HG02610 (cell line): ENCODE results near the gene CENPP.

Experiments used
- ATAC-seq: cut with Tn5 transposase; IDR thresholded peaks from one replicate; pipeline ENCODE4 v1.9.1; 2021; ENCODE audit warnings: mild to moderate bottlenecking, moderate library complexity; ENCODE audit not compliant: unreplicated experiment

The CENPP gene

DNA sequence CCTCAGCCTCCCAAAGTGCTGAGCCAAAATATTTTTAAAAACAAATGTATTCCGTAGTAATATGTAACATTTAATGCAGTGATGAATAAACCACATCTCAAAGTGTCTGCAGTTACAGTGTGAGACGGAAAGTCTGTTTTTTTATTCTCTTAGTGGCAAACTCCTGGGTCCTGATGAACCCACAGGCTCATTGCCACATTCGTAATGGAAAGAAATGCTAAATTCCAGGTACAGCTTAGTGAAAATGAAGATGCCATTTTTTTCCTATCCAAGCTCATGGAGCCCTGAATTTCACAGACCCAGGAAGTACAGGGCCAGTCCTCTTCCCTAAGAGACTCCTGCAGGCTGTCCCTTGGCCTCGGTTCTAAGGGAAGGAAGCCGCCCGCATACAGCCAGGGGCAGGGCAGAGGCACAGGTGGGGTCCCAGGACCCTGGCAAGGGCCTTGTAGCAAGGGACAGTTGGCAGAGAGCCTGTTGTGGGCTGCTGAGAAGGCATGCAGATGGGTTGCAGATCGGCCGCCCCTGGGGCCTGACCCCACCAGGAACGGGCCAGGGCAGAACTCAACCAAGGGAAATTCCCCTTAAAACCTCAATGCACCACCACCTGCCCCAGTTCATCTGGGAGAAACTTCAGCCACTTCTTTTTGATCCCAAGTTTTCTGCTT, 308.0 kb downstream of the CENPP start:
- ATAC-seq: no peak

DNA sequence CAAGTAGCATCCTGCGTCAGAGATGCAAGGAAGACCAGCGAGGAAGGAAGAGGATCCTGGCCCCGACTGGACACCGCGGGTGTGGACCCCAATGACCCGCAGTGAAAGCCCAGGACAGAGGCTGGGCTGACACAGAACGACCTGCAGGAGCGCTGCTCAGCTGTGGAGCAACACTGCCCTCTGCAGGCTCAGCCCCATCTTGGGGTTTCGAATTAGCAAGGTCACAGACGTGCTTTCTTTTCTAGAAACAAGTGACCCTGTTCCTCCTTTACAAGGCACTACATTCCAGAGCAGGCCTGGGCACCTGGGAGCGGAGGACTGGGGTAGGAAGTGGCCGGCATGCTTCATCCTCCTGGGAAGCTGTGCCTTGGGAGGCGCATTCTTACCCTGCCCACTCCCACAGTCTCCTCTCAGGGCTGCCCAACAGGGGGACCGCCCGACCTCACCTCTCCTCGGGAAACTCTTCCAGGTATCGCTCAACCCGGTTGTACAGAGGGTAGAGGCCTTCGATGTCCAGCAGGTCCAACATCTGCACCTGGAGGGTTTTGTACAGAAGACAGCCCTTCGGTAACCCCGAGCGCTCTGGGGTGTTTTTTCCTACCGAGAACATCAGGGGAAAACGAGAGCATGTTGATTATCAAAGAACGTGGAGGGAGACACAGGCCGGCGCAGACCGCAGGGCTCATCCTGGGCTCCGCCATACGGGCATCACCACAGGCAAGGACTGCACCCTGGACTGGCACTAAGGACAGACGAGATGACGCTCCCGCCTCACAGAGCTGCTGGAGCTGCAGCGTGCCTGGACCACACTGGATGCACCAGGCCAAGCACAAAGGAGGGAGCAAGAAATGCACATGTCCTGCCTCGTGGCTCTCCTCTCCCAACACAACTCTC, 309.2 kb downstream of the CENPP start:
- no peak for ATAC-seq

GRCh38 chr9:92635760-92636159, 310.0 kb downstream of the CENPP start:
- no peak for ATAC-seq

- no peak for ATAC-seq
Observed at GRCh38 chr9:92636627-92637026, 310.9 kb downstream of the CENPP start.

- ATAC-seq: no peak
Observed at GRCh38 chr9:92637326-92637725, 311.6 kb downstream of the CENPP start.

DNA sequence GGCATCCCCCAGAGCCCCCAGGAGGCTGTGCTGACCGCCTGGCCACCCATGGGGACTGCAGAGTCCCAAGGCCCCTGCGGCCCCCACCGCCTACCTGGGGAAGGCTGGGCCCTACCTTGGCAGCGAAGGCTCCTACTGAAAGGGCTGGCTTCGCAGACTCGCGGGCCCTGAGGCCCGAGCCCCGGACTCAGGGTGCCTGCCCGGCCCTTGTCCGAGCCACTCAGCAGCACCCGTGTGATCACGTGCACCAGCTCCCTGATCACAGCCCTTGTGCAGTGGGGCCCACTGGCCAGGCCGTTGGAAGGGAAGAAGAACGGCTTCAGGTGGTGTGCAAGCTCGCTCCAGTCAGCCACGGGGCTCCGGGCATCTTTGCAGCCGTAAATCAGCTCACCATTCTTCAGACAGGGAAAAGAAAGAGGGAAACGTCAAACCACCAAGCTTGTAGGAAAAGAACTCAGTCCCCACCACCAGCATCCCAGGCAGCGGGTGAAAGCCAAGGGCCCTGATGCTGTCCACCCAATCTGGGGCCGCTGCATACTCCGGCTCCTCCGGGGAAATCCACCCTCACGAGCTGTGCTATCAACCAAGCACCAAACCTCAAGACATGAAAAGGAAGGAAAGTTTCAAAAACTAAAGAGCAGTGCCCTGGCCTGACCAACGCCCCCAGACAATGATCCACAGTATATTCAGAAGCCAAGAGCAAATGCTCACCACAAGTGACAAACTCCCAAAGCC, 312.3 kb downstream of the CENPP start:
- ATAC-seq: no peak

DNA sequence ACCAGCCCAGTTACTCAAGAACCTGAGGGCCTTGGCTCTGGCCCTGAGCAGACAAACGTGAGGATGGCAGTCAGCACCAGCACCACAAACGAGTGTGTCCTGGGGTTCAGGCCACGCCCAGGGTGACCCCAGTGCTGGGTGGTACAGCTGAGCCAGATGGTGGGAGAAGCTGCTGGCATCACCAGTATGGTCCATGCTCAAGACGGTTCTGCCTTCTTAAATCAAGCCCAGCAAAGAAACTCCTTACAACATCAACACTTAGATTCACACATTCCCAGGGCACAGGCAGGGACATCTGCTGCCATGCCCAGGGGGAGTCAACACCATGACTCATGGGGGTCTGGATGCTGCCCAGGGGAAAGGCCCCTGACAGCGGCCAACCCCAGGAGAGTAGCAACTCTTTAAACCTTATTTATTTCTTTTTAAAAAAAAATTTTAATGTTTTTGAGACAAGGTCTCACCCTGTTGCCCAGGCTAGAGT, 312.9 kb downstream of the CENPP start:
- no peak for ATAC-seq

DNA sequence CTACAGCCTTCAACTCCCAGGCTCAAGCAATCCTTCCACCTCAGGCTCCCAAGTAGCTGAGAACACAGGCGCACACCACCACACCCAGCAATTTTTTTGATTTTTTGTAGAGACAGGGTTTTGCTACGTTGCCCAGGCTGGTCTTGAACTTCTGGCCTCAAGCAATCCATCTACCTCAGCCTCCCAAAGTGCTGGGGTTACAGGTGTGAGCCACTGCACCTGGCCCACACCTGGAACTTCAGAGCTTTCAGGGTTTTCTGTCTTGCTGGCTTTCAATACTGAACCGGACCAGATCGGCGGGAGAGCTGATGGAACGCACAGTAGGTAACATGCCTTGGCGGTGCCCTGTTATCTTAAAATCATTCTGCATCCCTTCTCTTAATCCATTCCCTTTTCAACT, 313.4 kb downstream of the CENPP start:
- ATAC-seq: no peak

DNA sequence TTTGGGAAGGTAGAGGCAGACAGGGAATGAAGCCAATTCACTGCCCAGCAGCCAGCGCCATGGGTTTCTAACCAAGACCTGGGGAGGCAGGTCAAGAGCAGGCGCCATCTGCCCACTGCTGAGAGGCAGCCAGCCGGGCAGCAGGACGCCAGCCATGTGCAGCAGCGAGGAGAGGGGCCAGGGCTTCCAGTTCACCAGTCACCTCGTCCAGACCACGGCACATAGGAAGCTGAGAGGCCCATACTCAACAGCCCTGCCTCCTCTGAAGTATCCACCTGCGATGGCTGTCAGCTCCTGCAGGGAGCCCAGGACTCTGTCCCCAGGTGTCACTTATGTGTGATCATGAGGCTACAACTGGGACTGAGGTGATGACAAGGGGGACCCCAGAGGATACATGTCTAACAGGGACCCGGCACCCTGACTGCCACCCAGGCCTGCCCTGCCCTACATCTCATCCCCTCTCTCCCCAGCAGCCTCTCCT, 314.1 kb downstream of the CENPP start:
- ATAC-seq: no peak

GRCh38 chr9:92640398-92641091, 314.8 kb downstream of the CENPP start:
- ATAC-seq: no peak

DNA sequence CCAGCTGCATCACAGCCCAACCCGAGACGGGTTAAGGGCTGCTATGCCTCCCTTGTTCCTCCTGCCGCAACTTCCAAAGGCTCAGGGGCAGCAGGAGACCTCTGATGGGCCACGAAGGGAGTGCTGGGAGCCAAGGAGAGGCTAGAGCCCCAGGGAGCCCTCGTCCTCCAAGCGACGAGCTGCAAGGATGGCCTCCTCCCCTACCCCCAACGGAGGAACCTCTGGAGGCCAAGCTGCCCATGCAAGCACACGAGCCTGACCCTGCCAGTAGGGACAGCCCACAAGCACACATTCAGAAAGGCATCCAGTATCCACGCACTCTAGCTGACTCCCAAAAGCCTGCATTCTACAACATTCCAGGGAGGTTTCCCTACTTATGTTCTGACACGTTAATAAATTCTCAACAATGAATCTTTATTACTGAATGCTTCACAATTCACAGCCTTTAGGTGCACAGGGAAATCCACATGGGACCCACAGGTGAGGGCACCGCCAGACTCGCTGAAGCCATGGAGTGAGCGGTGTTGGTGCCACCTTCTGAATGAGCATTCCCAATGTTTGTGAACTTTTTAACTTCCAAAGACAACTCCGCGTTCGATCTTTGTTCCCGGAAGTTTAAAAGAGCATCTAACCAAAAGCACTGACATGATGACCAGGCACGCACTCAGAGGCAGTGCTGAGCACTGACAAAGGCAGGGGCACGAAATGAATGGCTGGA, 315.5 kb downstream of the CENPP start:
- ATAC-seq: no peak

- ATAC-seq: no peak
Observed at GRCh38 chr9:92642041-92642451, 316.3 kb downstream of the CENPP start.

DNA sequence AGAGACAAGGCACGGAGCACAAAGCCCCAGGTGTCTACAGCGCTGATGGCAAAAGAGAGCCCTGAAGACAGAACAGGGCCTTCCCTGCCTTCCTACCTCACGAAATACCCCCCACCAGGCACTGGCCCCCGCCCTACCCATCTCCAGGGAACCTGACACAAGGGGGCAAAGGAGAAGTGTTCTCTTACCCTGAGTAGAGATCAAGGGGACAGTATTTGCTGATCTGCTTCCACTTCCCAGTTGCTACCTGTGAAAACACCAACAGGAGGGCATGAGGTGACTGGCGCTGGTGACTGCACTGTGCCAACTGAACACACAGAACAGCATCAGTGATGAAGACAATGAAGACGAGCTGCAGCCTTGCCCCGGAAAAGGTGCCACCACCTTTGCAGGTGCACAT, 316.8 kb downstream of the CENPP start:
- ATAC-seq: no peak

GRCh38 chr9:92644278-92644677, 318.5 kb downstream of the CENPP start:
- no peak for ATAC-seq

DNA sequence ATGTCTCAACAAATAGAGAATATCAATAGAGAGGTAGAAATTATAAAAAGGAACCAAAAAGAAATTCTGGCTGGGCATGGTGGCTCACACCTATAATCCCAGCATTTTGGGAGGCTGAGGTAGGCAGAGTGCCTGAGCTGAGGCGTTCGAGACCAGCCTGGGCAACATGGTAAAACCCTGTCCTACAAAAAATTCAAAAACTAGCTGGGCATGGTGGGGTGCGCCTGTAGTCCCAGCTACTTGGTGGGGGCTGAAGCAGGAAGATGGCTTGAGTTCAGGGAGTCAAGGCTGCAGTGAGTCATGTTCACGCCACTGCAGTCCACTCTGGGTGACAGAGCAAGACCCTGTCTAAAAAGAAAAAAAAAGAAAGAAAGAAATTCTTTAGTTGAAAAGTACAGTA, 319.3 kb downstream of the CENPP start:
- ATAC-seq: no peak

- no peak for ATAC-seq
Observed at GRCh38 chr9:92647671-92648473, 322.1 kb downstream of the CENPP start.

GRCh38 chr9:92648474-92648971, 322.8 kb downstream of the CENPP start:
- no peak for ATAC-seq

GRCh38 chr9:92649007-92649406, 323.3 kb downstream of the CENPP start:
- no peak for ATAC-seq

GRCh38 chr9:92650296-92650695, 324.5 kb downstream of the CENPP start:
- ATAC-seq: no peak
